Muscle of back (tissue), 11 donors: ENCODE measurements around the gene STK39. TPM values are rescaled to one million over a fixed set of nuclear protein-coding genes. Genes with fewer than 3 reads are reported as not detected.

Experiments
- DNase-seq, 3 donors: peaks; one replicate each; pipeline versions ENCODE4 v3.0.0 to v3.0.0-alpha.2; 2013
- polyA plus RNA-seq, 10 donors: library from polyadenylated mRNA; unstranded; fragments of 120-200 nt; gene quantifications; one replicate each; pipeline ENCODE4 v1.2.1, GENCODE V29; 2013; ENCODE audit not compliant: insufficient read length in 10 of 10

STK39 gene
- polyA plus RNA-seq, 10 donors = 18.3 to 26.0 (median 21.2) TPM

DNA sequence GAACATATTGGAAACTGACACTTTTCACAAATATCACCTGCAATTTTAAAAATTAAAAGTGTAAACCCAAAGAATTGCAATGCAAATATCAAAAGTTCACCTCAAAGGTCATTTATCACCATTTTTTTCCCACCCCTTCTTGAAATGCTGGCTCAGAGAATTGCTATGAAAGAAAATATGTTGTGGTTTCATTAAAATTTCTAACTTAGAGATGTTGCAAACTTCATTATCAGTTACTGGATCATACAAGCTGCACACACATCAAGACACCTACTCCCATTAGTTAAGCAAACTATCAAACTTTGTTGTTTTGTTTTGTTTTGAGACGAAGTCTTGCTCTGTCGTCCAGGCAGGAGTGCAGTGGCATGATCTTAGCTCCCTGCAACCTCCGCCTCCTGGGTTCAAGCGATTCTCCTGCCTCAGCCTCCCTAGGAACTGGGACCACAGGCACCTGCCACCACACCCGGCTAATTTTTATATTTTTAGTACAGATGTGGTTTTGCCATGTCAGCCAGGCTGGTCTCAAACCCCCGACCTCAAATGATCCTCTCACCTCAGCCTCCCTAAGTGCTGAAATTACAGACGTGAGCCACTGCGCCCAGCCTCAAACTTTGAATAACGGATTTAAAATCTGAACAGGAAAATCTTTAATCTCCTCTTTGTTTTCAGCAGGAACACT lies 37.0 kb downstream of the STK39 start:
- no peak for DNase-seq

- no peak for DNase-seq
Observed at GRCh38 chr2:168208652-168209051, 38.7 kb downstream of the STK39 start.

DNA sequence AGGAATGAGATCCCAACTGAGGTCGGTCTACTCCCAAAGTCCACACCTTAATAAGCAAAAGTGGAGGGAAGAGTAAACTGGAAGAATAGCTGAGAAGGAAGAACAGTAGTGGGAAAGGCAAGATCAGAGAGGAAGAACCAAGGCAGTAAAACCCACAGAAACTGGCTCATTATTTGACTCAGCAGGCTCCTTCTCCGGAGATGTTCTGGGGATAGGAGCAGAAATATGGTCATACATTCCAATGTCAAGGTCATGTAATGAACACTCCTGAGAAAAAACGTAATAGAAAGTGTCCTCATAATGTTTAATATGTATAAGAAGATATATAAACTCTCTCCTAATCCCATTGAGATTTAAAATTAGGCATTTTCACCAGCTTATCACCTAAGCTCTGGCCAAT lies 39.5 kb downstream of the STK39 start:
- DNase-seq = no peak

- DNase-seq = no peak
Observed at GRCh38 chr2:168203762-168204693, 43.4 kb downstream of the STK39 start.

- no peak for DNase-seq
Observed at GRCh38 chr2:168201584-168202116, 45.7 kb downstream of the STK39 start.

DNA sequence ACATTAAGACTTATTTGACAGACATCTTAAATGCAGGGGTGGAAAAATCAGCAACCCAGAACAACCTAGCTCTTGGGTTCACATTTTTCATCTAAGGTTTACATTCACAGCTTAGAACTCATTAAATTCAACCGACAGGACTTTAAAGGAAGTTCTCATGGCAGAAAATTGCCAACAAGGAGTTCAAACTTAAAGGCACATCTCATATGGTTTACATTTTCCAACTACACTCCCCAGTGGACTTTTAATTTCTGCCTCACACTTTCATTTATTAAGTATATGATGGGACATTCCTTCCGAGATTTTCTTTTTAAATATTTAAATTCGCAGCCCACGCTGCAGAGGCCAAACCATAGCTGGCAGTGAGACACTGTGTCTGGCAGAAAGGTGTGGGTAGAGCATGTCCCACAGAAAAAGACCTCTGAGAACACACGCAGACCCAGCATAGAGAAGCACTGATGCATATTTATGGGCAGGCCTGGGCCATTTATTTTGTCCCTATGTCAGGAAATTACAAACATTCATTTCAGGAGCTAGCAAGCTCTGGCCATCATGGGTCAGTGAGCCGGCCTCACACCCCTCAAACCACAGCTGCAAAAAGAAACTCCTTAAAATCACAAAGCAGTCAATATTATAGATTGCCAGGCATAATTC lies 46.3 kb downstream of the STK39 start:
- no peak for DNase-seq

GRCh38 chr2:168198476-168199207 lies 48.8 kb downstream of the STK39 start:
- no peak for DNase-seq

DNA sequence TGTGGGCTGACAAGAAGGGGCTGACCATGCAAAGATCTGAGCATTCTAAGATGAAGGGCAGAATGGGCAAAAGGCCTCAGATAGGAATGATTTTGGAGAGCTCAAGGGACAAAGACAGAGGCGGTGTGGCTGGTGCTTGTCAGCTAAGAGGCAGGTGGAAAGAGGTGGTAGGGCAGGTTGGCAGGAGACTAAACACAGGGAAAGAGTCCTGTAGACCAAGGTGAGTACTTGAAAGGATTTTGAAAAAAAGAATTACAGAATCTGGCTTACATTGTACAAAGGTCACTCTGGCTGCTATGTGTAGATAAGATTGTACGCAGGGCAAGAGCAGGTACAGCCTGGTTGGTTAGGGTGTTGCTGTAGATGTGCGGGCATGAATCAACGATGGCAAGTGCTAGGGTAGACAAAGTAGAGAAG lies 50.6 kb downstream of the STK39 start:
- no peak for DNase-seq

DNA sequence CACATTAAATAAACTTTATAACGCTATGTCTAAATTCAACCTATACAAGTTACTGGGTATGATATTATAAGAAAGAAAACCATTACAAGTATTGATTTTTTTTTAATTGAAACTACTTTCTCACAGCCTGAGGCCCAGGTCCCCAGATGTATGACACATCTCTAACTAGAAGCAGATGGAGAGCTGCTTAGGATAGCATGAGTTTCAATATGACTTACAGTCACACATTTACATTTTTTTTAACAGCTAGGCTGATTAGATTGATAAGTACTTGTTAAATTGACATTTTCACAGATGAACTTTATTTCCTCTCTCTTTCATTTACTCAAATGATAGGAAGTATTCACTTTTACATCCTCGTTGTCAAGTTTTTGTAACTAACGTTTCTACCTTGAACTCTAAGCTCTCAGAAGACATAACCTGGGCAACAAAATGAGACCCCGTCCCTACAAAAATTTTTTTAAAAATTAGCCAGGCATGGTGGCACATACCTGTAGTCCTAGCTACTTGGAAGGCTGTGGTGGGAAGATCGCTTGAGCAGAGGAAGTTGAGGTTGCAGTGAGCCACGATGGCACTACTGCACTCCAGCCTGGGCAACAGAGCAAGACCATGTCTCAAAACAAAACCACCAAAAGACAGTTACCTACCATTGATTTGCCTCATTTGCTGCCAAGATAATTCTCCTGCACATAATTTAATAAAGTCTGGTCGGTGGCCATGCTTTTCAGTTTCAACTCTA lies 52.4 kb downstream of the STK39 start:
- no peak for DNase-seq

GRCh38 chr2:168192839-168193616 lies 54.4 kb downstream of the STK39 start:
- DNase-seq = no peak

- DNase-seq = peak in 1 of 3 donors; percentile 24
Observed at GRCh38 chr2:168191955-168192785, 55.2 kb downstream of the STK39 start.

- DNase-seq = no peak
Observed at GRCh38 chr2:168190590-168191336, 56.6 kb downstream of the STK39 start.

GRCh38 chr2:168189835-168190569 lies 57.4 kb downstream of the STK39 start:
- DNase-seq = peak in 1 of 3 donors; percentile 30

DNA sequence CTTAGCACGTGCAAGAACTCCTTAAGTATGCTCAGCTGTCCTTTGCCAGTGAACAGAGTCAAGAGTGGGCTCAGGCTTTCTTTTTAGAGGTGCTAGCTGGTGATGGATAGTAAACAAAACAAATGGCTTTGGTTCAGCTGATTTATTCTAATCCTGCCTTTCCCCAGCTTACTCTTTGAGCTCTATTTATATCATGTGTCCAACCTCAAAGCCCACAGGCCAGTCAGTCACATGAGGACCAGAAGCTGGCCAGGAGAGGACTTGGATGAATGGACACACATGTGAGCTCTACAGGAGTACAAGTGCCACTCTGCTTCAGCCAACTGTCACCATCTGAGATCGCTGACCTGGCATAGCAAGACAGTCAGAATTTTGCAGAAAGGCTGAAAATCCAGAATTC lies 59.4 kb downstream of the STK39 start:
- DNase-seq = peak in 1 of 3 donors; percentile 26

GRCh38 chr2:168186452-168186851 lies 60.9 kb downstream of the STK39 start:
- DNase-seq = no peak

DNA sequence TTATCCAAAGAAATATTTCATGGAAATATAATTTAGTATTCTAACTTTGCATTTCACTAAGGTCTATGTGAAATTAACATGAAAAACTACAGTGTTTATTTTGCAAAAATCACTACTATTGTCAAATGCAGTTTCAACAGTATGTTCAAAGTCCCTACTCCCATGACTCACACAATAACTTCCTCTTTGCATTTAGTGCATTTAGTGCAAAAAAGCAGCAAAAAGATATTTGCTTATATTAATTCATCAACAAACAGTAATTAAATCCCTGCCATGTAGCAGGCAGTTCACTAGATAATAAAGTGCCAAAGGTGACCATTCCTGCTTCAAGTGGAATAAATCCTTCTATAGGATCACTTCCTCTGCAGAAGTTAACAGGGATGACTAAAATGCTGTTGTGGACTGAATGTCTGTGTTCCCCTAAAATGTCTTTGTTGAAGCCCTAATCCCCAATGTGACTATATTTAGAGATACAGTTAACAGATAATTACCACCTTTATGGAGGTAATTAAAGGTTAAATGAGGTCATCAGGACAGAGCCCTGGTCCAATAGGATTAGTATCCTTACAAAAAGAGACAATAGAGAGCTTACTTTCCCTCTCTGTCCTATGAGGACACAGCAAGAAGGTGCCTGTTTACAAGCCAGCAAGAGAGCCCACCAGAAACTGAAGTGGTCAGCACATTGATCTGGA lies 61.7 kb downstream of the STK39 start:
- DNase-seq = no peak
